Smooth muscle cell of the brain vasculature (primary cell): ENCODE data around the gene VGLL4.
"Not testable (repeated sequence)": the region's sequence is repeated elsewhere in the genome, so short reads cannot be mapped to it uniquely, and the experiment has no call there.

ENCODE experiments used
- DNase-seq: peaks from one replicate; pipeline ENCODE4 v3.0.0-alpha.2; 2012; ENCODE audit warnings: low read depth, low spot score

VGLL4 gene

DNA sequence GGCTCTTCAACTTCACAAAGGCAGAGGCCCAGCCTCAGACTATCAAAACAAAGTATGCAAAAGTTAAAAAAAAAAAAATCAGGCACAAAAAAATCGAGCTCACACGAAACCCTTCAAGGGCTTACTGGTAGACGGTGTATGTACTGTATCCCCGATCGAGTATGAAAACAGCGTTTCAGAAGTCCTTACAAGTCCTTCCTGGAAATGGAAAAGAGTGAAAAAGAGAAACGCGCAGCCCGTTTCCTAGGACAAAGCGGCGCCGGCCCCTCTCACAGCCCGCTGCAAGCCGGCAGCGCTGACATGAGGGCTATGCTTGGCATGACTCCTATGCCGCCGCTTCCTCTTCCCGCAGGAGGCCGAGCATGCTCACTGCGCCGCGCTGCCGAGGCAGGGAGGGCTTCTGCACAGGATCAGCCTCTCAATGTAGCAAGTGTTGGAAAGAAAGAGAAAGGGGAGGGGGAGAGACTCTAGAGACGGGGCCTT, at the start of gene VGLL4:
TSS of gene VGLL4 (minus strand) at position 311 of the 483 bp plus-strand sequence. CDS start 397 bp downstream, outside the sequence.
- peak; percentile 79 for DNase-seq

DNA sequence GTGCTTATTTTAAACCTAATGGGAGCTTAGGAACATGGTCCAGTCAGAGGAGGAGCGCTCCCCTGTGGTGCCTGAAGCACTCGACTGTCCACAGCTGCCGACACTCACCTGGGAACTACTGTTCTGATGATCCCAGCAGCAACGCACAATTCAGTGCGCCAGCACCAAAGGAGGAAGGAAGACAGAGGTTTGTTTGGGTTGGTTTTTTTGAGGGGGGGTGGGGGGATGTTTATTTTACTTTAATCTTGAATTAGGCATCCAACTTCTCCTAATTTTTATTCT, 48.8 kb upstream of the VGLL4 start:
- DNase-seq: no peak

GRCh38 chr3:11691767-11692531, 48.2 kb upstream of the VGLL4 start:
- DNase-seq: no peak

DNA sequence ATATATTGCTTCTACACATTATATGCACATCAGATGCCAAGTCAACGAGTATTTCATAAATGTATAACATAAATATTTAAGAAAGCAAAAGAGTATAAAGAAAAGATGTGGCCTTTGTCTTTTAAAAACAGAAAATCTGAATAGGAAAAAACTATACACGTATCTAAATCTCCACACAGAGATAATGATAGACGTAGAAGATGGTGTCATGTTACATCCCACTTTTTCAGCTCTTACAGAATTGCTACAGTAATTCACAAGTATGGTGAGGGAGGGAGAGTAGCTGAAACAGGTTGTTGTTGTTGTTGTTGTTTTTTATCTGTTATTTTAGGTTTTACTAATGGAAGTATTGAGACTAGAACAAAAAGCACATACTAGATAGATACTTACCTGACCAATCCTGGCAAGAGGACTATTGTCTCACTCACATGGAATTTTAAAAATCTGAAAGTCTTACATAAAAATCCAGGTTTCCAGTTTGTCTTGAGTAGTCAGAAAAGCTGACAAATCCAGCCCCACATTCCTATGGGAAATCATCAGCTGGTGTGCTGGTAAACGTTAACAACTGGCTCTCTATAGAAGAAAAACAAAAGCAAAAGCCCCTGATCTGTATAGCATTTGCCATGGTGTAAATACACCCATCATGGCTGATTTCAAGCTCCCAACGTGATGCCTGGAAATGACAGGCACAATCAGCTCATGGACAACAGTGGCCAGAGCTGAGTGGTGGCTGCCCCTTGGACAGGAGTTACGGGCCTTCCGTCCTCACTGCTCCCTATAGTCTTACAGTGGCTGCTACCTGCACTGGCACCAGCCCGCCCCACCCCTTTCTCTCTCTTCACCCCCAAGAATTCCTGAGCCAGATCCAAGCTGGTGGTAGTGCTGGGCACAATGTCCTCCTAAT, 47.4 kb upstream of the VGLL4 start:
- DNase-seq: no peak

GRCh38 chr3:11689749-11690148, 46.0 kb upstream of the VGLL4 start:
- no peak for DNase-seq

- not testable (repeated sequence) for DNase-seq
Measured at GRCh38 chr3:11684980-11685379, 41.3 kb upstream of the VGLL4 start.

DNA sequence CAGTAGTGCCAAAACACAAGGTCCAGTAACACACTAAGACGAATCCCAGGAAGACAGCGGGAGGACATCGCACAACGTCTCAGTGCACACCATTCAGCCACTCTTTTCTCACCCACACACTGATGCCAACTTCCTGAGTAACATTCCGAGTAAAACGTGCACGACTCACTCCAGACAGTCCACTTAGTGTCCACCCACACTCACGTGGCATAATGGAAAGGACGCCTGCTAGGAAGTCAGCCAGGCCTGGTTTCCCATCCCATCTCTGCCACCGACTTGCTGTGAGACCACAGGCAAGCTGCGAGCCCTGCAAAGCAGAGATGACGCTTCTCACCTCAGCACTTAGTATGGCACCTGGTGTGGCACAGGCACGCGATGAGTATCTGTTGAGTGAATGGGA, 36.8 kb upstream of the VGLL4 start:
- no peak for DNase-seq

- no peak for DNase-seq
Measured at GRCh38 chr3:11679964-11680363, 36.2 kb upstream of the VGLL4 start.

DNA sequence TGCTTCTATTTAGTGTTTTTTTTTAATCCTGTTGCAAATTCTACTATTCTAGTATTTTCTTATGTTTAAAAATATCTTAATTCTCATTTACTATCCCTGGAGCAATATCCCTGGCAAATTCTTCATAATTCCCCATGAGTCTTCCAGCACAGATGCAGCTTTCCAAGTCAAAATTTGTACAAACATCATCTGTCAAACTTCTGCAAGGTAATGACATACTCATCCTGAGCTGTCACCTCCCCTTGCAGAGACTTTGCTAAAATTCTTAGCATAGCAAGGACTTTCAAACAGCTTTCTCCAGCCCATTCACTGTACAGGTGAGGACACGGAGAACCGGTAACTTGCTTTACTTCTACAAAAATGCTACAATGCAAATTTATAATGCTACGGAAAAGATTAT, 28.6 kb upstream of the VGLL4 start:
- no peak for DNase-seq

GRCh38 chr3:11671648-11672100, 28.0 kb upstream of the VGLL4 start:
- no peak for DNase-seq

- DNase-seq: no peak
Measured at GRCh38 chr3:11668243-11669235, 24.8 kb upstream of the VGLL4 start.

DNA sequence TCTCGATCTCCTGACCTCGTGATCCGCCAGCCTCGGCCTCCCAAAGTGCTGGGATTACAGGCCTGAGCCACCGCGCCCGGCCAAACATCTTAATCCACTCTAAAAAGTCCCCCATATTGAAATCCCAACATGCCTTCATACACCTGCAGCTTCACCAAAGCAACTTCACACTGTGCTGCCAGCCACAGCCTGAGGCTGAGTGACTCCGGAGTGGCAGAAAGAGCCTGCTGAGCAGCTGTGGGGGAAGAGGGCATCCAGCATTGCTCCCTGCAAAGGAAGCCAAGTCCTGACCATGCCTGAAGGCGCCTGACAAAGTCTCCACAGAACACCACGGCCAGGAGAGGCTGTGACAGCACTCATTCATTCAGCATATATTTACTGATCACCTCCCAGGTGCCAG, 21.6 kb upstream of the VGLL4 start:
- no peak for DNase-seq

GRCh38 chr3:11662392-11662990, 18.8 kb upstream of the VGLL4 start:
- DNase-seq: no peak

GRCh38 chr3:11661827-11662226, 18.1 kb upstream of the VGLL4 start:
- DNase-seq: no peak

- DNase-seq: no peak
Measured at GRCh38 chr3:11661052-11661656, 17.4 kb upstream of the VGLL4 start.

- no peak for DNase-seq
Measured at GRCh38 chr3:11660242-11660641, 16.5 kb upstream of the VGLL4 start.

GRCh38 chr3:11658180-11658579, 14.5 kb upstream of the VGLL4 start:
- no peak for DNase-seq

DNA sequence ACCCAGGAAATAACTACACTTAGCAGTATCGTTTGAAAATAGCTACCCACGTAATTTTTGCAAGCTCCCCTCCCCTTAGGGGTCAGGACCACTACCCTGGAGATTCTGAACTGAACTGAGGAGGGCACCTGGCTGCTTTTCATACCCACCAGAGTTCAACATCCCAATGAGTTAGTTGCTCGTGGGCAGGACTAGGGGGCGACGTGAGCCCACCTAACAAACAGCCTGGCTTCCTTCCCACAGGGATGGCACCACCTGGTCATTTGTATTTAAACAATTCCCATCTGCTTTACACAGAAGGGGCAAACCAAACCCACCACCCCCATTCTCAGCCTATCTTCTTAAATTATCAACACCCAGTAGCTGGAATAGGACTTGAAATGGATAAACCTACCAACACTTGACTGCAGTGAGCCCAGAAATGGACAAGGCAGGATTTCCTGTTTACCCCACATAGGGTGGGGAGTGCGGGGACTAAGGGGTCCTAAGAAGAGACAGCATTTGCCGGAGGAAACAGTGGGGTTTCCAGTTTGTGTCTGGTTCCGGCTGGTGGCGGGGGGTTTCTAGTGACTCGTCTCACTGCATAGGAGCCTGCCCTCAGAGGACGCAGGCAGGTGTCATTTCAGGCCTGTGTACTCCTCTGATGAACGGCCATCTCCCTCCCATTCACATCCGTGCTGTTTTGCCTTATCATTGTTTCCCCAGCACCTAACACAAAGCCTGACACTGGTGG, 11.6 kb upstream of the VGLL4 start:
- no peak for DNase-seq

GRCh38 chr3:11654166-11654565, 10.5 kb upstream of the VGLL4 start:
- DNase-seq: no peak
